H9 (cell line): ENCODE results near the gene PNMT. TPM values are rescaled to one million over a fixed set of nuclear protein-coding genes. Genes with fewer than 3 reads are reported as not detected.
A peak's percentile ranks its signal among the peaks of the same experiment; 100 is the strongest.

Experiments used
- DNase-seq: peaks from one replicate; pipeline ENCODE4 v3.0.0-alpha.2; 2017
- H2AFZ ChIP-seq: one replicate; pipeline ENCODE4 v1.6.1; 2013; ENCODE audit warnings: mild to moderate bottlenecking, low read length, control low read depth, moderate library complexity
- H2AK5ac ChIP-seq: 2 replicates; pipeline ENCODE4 v1.6.1; 2013; ENCODE audit warnings: low read length, control low read depth, mixed read lengths; ENCODE audit not compliant: insufficient read length
- H2BK120ac ChIP-seq: one replicate; pipeline ENCODE4 v1.6.1; 2013; ENCODE audit warnings: low read depth, mild to moderate bottlenecking, low read length, control low read depth, inconsistent platforms; ENCODE audit not compliant: poor library complexity, severe bottlenecking
- H2BK12ac ChIP-seq: 2 replicates; pipeline ENCODE4 v1.6.1; 2013; ENCODE audit warnings: low read length, control low read depth, mixed read lengths, low read depth; ENCODE audit not compliant: insufficient read length
- H2BK15ac ChIP-seq: 2 replicates; pipeline ENCODE4 v1.6.1; 2013; ENCODE audit warnings: low read depth, low read length, control low read depth
- H2BK20ac ChIP-seq: one replicate; pipeline ENCODE4 v1.6.1; 2013; ENCODE audit warnings: low read depth, mild to moderate bottlenecking, low read length, control low read depth, inconsistent platforms; ENCODE audit not compliant: poor library complexity, severe bottlenecking
- H2BK5ac ChIP-seq: 2 replicates; pipeline ENCODE4 v1.6.1; 2013; ENCODE audit warnings: low read length, control low read depth, mixed read lengths; ENCODE audit not compliant: insufficient read length
- H3K14ac ChIP-seq: 2 replicates; pipeline ENCODE4 v1.6.1; 2013; ENCODE audit warnings: low read length, control low read depth; ENCODE audit not compliant: insufficient read depth
- H3K18ac ChIP-seq: 2 replicates; pipeline ENCODE4 v1.6.1; 2013; ENCODE audit warnings: low read depth, mild to moderate bottlenecking, mixed read lengths, low read length, control low read depth; ENCODE audit not compliant: insufficient read length
- H3K23ac ChIP-seq: 2 replicates; pipeline ENCODE4 v1.6.1; 2013; ENCODE audit warnings: low read length, control low read depth, mixed read lengths, low read depth; ENCODE audit not compliant: insufficient read length
- H3K23me2 ChIP-seq: 2 replicates; pipeline ENCODE4 v1.6.1; 2013; ENCODE audit warnings: low read depth, mild to moderate bottlenecking, mixed read lengths, low read length, control low read depth; ENCODE audit not compliant: insufficient read length, poor library complexity, severe bottlenecking
- H3K27ac ChIP-seq: 2 replicates; pipeline ENCODE4 v1.5.1; 2013; ENCODE audit warnings: low read length, control low read depth, mixed read lengths, low read depth; ENCODE audit not compliant: insufficient read length
- H3K27me3 ChIP-seq: 2 replicates; pipeline ENCODE4 v1.6.1; 2013; ENCODE audit warnings: low read length, control low read depth, inconsistent platforms; ENCODE audit not compliant: insufficient read depth
- H3K4ac ChIP-seq: 2 replicates; pipeline ENCODE4 v1.6.1; 2013; ENCODE audit warnings: low read depth, mild to moderate bottlenecking, control low read depth, inconsistent platforms, low read length, moderate library complexity
- H3K4me1 ChIP-seq: 2 replicates; pipeline ENCODE4 v1.6.1; 2013; ENCODE audit warnings: low read length, control low read depth, inconsistent platforms; ENCODE audit not compliant: insufficient read depth
- H3K4me2 ChIP-seq: 2 replicates; pipeline ENCODE4 v1.6.1; 2013; ENCODE audit warnings: low read length, control low read depth, mixed read lengths; ENCODE audit not compliant: insufficient read length, insufficient read depth
- H3K56ac ChIP-seq: 2 replicates; pipeline ENCODE4 v1.6.1; 2013; ENCODE audit warnings: low read depth, mild to moderate bottlenecking, mixed read lengths, low read length, control low read depth; ENCODE audit not compliant: insufficient read length
- H3K79me1 ChIP-seq: 2 replicates; pipeline ENCODE4 v1.6.1; 2013; ENCODE audit warnings: low read depth, mild to moderate bottlenecking, moderate library complexity, low read length, control low read depth, inconsistent platforms; ENCODE audit not compliant: insufficient read depth, poor library complexity, severe bottlenecking
- H3K79me2 ChIP-seq: 2 replicates; pipeline ENCODE4 v1.6.1; 2013; ENCODE audit warnings: low read length, control low read depth, inconsistent platforms; ENCODE audit not compliant: insufficient read depth
- H3K9ac ChIP-seq: 2 replicates; pipeline ENCODE4 v1.6.1; 2013; ENCODE audit warnings: low read length, control low read depth, mixed read lengths; ENCODE audit not compliant: insufficient read length; ENCODE audit errors: extremely low read depth
- H3K9me3 ChIP-seq: one replicate; pipeline ENCODE4 v1.6.1; 2013; ENCODE audit warnings: low read depth, low read length, inconsistent platforms; ENCODE audit not compliant: control insufficient read depth
- H3T11ph ChIP-seq: one replicate; pipeline ENCODE4 v1.6.1; 2013; ENCODE audit warnings: mild to moderate bottlenecking, low read length, control low read depth, inconsistent platforms
- H4K20me1 ChIP-seq: one replicate; pipeline ENCODE4 v1.6.1; 2013; ENCODE audit not compliant: control insufficient read depth, insufficient read length, insufficient read depth
- H4K5ac ChIP-seq: 2 replicates; pipeline ENCODE4 v1.6.1; 2013; ENCODE audit warnings: low read depth, mild to moderate bottlenecking, mixed read lengths, low read length, control low read depth; ENCODE audit not compliant: insufficient read length
- H4K8ac ChIP-seq: replicated peaks from 2 replicates; pipeline ENCODE4 v1.6.1; 2013; ENCODE audit warnings: low read length, control low read depth, mixed read lengths, low read depth; ENCODE audit not compliant: insufficient read length
- H4K91ac ChIP-seq: 2 replicates; pipeline ENCODE4 v1.6.1; 2013; ENCODE audit warnings: low read depth, mild to moderate bottlenecking, moderate library complexity, mixed read lengths, low read length, control low read depth; ENCODE audit not compliant: insufficient read length
- H3K27ac Mint-ChIP-seq, 3 experiments: 2 replicates in 2 of 3; 3 replicates in 1 of 3; pipeline ENCODE4 v1.8.0; 2020 to 2021; ENCODE audit warnings: mixed read lengths in 3 of 3, mild to moderate bottlenecking in 1 of 3, moderate library complexity in 1 of 3
- H3K27me3 Mint-ChIP-seq: 2 replicates; pipeline ENCODE4 v1.8.0; 2021; ENCODE audit warnings: low read depth, mild to moderate bottlenecking, moderate library complexity, mixed read lengths
- H3K36me3 Mint-ChIP-seq, 3 experiments: 2 replicates in 2 of 3; 3 replicates in 1 of 3; pipeline ENCODE4 v1.8.0; 2020 to 2021; ENCODE audit warnings: low read depth in 3 of 3, mixed read lengths in 3 of 3; ENCODE audit not compliant: insufficient read depth in 1 of 3
- H3K4me1 Mint-ChIP-seq, 2 experiments: 2 replicates each; pipeline ENCODE4 v1.8.0; 2020; ENCODE audit warnings: mixed read lengths in 2 of 2
- H3K4me3 Mint-ChIP-seq, 2 experiments: 2 replicates in 1 of 2; 3 replicates in 1 of 2; pipeline ENCODE4 v1.8.0; 2020 to 2021; ENCODE audit warnings: mild to moderate bottlenecking in 2 of 2, mixed read lengths in 2 of 2, moderate library complexity in 1 of 2
- H3K9me3 Mint-ChIP-seq, 2 experiments: 2 replicates in 1 of 2; 3 replicates in 1 of 2; pipeline ENCODE4 v1.8.0; 2020; ENCODE audit warnings: mild to moderate bottlenecking in 2 of 2, mixed read lengths in 2 of 2, moderate library complexity in 1 of 2
- CTCF ChIP-seq: fragments of 200-600 bp; sonication (generic); conservative IDR thresholded peaks from 3 replicates; pipeline ENCODE4 v1.8.0; 2021; ENCODE audit warnings: antibody characterized with exemption, mild to moderate bottlenecking
- WGBS: extraction: QIAGEN DNeasy Blood & Tissue Kit; methylation state at CpG from one replicate; pipeline ENCODE4 v1.1.7; 2013; ENCODE audit warnings: missing lambda C conversion rate, low lambda C conversion rate, mixed read lengths; ENCODE audit not compliant: insufficient read length; ENCODE audit errors: extremely low coverage; 5-methylcytosine and 5-hydroxymethylcytosine counted together
- total RNA-seq: library from RNA; stranded (reverse); gene quantifications from 2 replicates; pipeline ENCODE4 v1.2.1, GENCODE V29; 2021

PNMT gene
- total RNA-seq, 1 experiment from 2014 or later = 2.1 TPM

GRCh38 chr17:39667262-39667944 is 850 bp upstream of the PNMT start:
- no CpG with 5 or more reads among the region's 49 CpGs for WGBS
- Histone ChIP-seq H2AFZ (no peak overlapping the region), H4K8ac (no peak overlapping the region), H3K23me2 (peaks cover 6% of the 10 kb centered on the region), H3K79me2 (no peaks in the 10 kb centered on the region), H3K14ac (no peak overlapping the region), H3K4ac (no peak overlapping the region), H3K9ac (no peak overlapping the region), H2BK15ac (no peak overlapping the region), H2BK12ac (no peak overlapping the region), H2BK5ac (no peak overlapping the region), H3T11ph (no peak overlapping the region), H3K4me1 (peaks cover 6% of the 10 kb centered on the region; the same call in 1 of the 2 replicates), H2BK20ac (no peak overlapping the region), H3K9me3 (no peaks in the 10 kb centered on the region), H3K4me2 (peak overlapping the region; percentile 65), H4K20me1 (no peaks in the 10 kb centered on the region), H3K18ac (no peak overlapping the region), H3K56ac (no peak overlapping the region), H3K79me1 (no peaks in the 10 kb centered on the region), H3K23ac (no peak overlapping the region), H2AK5ac (no peak overlapping the region), H3K27ac (no peak overlapping the region), H3K27me3 (peaks cover 3% of the 10 kb centered on the region; the same call in 1 of the 2 replicates), H4K5ac (no peak overlapping the region), H2BK120ac (no peak overlapping the region), H4K91ac (no peak overlapping the region)
- H3K9me3 Mint-ChIP-seq = no peaks in the 10 kb centered on the region; a peak in 1 of 5 replicates
- H3K27me3 Mint-ChIP-seq = peaks cover 65% of the 10 kb centered on the region
- DNase-seq = no peak
- H3K4me1 Mint-ChIP-seq = peaks cover 39 to 54% of the 10 kb centered on the region in 2 experiments
- peak overlapping the region; percentile 56 to 79 for H3K4me3 Mint-ChIP-seq
- no peak for TF ChIP-seq CTCF
- no peaks in the 10 kb centered on the region for H3K36me3 Mint-ChIP-seq
- H3K27ac Mint-ChIP-seq = peak overlapping the region in 1 of 3 experiments; percentile 67; a peak in 1 of 7 replicates
